HG03565 (cell line): ENCODE results near the gene MLLT1.

Source experiments
- ATAC-seq: cut with Tn5 transposase; IDR thresholded peaks from one replicate; pipeline ENCODE4 v1.9.1; 2021; ENCODE audit warnings: mild to moderate bottlenecking, moderate library complexity; ENCODE audit not compliant: unreplicated experiment

MLLT1 gene

DNA sequence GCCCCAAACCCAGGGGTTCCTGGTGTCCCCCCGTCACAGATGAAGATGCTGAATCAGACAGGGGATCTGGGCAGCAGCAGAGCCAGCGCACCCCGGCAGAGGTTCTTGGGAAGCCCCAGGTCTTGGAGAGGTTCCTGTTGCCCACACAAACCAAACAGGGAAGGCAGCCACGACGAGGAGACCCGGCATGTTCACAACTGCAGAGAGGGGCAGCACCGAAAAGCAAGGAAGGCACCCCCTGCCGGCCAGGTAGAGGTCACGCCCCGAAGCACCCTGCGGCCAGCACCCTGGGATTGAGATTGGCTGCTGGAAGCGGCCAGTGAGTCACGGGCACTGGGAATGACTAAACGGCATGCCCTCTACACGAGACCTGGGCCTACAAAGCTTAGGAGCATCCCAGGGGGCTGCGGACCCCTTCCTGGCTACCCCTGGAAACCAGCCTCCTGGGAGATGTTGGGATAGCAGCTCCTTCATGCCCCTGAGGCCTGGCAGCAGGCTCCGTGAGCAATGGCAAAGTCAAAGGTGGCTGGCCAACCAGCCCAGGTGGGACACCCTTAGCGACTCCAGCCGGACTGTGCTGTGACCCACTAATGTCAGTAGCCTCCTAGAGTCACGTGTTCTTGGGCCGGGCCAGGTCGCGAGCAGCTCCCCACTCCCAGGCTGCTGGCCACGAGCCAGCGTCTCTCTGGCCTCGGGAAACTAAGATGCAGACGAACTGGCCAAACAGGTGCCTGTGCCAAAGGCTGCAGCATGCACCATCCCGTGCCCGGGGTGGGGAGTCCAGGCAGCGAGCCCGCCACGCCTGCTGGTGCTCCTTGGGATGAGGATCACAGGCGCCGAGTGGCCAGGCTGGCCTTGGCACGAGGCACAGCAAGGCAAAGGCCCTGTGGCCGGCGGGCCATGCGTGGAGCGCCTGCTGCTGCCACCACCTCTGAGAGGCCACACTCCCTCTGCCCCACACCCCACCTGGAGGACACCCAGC is 43.2 kb downstream of the MLLT1 start:
- no peak for ATAC-seq

DNA sequence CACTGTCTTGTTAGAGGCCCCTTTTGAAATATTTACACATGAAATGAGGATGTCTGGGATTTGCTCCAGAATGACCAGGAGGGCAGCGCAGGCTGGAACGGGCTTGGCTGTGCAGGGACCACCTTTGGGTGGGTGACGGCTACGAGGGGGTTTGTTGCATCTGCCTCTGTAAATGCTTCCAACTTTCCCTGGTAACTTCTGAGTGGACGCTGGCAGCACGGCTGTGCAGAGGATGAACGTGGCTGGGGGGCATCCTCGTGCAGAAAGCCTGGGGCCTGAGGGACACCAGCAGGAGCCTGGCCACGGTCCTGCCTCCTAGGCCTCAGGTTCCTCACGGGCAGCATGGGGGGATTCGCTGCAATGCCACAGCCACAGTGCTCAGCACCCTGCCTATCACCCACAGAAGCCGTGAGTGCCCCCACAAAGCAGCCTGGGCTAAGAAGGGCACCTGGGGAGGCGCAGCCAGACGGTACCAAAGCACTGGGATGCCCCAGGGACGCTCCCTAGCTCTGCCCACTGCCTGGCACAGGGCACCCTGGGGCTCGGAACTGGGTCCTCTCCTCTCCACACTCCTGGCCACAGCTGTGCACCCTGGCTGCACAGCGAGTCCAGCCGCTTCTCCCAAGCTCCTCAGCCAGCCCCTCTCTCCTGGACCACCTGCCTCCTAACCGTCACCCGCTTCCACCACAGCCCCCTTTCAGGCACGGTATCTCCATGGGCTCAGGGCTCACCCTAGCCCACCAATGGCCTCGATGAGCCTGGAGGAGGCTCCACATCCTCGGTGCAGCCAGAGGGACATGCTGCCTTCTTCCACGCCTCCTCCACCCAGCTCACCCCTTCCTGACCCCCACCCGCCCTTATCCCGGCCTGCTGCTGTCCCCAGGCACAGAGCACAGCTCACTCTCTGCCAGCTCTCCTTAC is 44.5 kb downstream of the MLLT1 start:
- no peak for ATAC-seq

DNA sequence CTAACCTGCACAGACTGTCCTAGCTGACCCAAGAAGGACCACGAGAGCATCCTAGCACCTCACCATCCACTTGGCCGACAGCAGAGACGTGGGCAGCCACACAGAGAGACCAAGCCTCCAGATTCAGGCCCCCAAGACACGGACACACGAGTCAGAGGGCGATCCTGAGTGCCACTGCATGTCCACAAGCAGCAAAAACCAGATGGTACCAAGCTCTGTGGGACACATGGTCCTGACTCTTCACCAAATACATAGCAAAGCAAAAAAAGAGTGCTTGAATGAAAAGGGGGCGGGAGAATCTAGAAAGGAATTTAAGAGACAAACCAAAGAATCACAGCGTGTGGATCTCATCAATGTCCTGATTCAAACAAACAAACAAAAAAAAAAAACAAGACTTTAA is 45.2 kb downstream of the MLLT1 start:
- no peak for ATAC-seq

DNA sequence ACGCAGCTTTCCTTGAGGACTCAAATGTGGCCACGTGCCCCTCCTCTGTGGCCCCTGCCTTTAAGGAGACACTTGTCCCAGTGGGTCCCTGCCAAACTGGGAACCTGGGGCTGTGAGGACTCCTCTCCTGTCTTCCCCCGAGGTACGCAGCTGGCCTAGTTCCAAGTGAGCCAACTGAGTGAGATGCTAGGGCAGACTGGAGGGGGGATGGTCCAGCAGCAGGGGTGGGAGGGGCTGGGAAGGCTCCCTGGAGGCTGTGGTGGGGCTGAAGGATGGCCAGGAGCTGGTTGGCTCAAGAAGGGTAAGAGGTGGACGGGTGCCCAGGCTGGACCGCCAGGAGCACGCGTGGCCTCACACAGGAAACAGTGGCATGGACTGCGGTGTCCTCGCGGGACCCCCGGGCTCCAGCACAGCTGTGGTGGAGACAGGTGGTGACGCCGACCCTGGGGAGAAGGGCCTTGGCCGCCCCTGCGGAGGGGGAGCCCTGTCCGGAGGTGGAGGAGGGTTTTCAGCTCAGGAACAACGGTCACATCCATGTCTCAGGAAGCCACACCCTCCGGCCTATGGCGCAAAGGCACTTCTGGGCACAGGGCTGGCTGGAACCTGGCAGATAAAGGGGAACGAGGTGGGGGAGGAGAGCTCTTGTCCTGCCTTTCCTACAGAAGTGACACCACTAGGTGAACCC is 45.8 kb downstream of the MLLT1 start:
- no peak for ATAC-seq

DNA sequence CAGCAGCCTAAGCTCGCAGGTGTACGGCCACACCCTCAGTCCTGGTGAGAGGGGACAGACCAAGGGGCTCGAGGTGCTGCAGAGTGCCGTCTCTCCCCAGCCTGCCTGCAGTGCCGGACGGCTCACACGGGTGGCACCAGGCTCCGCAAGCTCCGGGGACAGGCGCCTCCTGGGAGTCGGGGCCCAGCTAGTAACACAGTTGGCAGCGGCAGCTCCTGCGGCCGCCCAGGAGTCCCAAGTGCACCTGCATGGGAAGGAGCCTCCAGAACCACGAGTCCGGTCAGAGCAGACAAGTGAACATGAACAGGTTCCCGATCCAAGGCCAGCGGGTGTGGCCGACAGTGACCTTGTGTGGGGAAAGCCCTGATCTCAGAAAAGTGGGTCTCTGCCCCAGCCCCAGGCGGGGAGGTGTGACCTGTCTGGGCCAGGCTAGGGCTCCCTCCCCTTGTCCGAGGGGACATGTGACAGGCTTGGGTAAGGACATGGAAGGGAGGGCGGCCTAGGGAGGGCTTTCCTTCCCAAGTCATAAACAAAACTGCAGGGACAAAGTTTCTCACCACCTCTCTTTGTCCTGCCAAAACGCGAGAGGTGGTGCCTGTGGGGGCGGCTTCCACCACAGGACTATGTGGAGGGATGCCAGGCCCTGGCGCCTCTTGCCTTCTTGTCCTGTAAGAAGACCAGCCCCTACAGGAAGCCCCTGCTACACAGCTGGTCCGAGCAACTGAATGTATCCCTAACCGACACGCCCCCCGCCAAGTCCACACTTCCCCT is 46.5 kb downstream of the MLLT1 start:
- ATAC-seq = no peak

DNA sequence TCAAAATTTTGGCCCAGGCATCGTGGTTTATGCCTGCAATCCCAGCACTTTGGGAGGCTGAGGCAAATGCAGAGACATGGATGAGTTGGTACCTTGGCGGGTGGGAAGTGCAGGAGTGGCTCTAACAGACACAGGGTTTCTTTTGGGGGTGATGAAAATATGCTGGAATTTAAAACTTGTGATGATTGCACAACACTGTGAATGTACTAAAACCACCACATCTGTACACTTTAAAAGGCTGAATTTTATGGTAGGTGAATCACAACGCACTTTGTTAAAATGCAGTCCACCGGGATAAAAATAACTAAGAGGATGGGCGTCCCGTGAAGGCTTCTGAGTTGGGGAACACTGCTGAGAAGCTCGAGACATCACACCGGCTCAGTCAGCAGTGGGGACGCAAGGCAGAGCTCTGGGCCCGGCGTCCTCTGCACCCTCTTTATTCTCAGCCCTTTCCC is 47.1 kb downstream of the MLLT1 start:
- ATAC-seq = no peak

DNA sequence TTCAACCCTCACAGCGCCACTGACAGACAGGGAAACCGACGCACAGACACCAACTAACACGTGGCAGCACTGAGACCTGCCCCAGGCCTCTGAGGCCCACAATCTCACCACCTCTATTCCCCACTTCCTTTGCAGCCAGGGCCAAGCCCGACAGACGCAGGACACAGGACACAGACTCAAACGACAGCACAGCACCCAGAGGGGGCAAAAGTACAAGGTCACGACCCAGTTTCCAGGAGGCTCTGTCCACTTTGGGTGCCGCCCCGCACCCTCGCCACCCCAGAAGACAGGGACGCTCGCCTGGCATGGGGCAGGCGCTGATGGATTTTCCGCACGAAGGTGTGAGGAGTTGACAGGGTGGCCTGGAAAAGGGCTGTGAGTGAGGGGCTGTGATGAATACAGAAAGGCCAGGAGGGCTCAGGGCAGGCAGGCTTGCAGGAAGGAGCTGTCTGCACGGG is 48.8 kb downstream of the MLLT1 start:
- no peak for ATAC-seq

DNA sequence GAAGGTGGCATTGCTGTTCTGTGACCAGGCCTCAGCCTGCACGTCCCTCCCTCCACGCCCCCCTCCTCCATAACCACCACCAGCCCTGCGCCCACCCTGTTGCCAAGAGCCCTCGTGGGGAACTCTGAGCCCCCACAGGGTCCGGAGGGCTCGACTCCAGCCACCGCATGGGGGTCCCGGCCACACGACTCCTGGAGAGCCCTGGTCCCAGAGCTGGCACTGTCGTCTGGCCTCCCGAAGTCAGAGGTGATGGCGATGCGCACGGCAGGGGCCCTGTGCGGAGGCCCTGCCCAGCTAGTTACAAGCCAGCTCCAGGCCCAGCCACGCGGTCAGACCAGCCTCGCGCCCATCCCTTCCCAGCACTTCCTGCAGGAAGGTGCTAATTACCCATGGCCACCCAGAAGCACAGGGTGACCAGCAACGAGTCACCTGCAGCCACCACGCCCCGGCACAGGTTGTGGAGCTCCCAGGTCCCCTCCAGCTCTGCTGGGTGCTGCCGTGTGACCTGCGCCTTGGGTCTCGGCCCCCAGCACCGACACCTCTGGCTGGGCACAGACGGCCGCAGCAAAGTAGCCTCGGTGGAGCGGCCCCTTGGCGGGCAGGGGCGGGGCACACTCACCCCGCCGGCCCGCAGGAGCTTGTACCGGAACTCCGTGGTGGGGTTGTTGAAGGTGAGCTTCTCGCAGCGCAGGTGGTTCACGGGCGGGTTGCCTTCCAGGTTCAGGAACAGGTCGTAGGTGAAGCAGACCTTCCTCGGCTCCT is 49.6 kb downstream of the MLLT1 start:
- no peak for ATAC-seq

DNA sequence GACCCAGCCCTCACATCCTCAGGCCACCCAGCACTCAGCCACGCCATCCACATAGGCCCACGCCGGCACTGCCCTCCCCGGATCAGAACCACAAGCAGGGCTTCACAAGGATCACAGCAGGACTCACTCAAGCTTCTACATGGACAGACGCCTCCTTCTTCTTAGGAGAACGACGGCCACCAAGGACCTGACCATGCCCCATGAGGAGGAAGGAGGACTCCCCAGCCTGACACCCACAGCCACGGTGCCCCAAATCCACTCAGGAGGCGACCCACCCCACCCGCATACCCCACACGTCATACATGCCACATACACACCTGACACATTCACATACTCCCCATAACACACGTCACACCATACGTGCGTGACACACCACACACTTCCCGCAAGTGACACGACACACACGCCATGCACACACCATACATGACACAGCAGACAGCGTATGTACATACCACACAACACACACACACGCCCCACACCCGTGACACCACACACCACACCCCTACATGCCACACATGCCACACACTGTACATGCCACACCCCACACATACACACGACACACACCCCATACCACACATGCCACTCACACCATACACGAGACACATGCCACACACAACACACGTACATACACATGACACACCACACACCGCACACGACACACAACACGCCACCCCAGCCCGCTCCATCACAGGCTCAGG is 50.4 kb downstream of the MLLT1 start:
- no peak for ATAC-seq

DNA sequence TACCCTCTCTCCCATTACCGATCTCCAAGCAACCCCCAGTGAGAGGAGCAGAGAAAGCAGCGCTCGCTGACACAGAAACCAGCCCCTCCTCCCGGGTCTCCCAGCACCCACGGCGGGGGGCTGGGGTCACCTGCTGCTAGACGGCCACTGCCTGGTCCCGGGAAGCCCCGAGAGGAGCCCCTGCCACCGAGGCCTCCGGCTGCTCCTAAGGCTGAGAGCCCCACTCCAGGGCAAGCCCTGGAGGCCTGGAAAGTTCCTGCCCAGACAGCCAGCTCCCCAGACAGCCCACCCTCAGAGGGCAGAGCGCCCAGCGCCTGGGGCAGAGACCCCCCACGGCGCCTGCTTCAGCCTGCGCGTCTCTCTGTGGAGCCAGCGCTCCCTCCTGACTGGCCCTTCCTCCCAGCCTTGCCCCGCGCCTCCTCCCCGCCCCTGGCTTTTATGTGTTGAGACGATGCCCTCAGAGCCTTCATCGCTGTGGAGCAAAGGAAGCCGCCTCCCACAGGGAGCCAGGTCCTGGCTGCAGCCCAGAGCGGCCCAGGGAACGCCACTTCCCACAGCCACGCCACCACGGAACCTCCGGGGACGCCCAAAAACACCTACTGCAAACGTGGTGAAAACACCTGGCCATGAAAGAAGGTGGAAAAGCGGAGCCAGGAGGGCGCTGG is 51.1 kb downstream of the MLLT1 start:
- no peak for ATAC-seq

DNA sequence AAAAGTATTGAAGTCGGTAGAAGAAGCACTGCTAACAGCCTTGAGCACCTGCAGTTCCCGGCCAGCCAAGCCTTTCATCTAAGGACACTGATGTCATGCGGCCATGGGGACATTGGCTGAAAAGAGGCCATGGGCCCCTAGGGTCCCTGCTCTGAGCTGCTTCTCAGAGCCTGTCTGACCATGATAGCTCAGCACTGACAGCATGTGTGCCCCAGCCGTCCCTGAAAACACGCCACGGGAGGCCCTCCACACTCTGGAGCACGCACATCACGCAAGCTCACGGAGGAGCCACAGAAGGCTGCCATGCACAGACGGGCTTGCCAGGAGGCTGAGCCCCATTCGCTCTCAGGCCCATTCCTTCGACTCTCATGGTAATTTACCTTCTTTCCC is 51.8 kb downstream of the MLLT1 start:
- ATAC-seq = no peak

DNA sequence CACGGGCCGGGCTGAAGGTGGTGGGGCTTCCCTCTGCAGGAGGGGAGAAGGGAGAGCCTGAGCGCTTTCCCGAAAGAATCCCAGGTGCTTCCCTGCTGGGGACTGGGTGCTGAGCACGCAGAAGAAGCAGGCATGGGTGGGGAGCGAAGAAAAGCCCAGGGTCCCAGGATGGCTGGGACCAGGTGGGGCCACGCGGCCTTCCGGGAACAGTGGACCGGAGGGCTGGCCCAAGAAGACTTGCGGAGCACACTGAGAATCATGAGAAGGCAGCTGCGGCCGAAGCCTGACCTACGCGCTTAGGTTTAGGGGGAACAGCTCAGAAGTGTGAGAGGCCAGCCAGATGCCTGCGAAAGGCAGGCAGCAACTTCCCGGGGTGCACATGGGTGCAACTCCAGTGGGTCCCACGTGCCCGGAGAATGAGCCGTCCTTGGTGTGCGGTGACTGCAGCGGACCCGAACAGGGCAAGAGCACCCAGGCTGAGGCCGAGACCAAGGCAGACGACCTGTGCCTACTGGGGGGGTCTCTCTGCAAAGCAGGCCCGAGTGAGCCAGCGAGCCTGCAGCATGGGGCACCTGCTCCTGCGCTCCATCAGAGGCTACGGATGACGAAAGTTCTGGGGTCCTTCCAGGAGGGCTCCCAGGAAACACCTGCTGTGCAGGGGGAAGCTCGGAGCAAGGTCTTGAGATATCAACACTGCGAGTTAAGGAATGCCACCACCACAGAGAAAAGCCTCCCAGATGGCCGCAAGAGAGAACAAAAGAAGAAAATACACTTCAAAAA is 52.4 kb downstream of the MLLT1 start:
- ATAC-seq = no peak

DNA sequence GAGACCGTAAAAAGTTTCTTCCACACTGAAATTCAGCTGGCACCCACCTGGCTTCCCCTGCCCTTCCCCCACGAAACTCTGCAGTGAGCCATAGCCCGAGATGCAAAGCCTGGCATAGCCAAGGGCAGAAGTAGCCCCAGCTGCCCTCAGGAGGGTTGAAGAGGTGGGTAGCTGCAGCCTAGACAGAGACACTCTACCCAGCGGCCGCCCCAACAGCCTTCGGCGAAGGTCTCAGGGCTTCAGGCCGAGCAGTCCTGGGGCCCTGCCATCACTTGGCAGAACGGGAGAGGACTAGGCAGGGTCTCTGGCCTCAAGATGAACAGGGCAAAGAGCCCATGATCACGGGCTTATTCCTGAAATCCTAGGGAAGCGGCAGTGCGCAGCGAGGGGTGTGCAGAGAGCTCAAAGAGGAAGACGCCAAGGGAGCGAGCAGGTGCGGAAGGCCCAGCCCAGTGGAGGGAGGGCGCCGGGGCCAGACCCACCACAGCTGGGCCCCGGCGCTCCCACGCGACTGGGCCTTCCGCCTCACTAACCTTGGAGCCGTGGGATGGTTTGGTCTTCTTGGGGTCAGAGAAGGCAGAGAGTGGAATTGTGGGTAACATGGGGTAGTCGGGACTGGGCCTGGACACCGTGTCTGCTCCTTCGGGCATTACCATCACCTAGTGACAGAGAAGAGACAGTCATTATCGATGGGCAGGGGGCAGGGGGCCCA is 53.2 kb downstream of the MLLT1 start:
- ATAC-seq = no peak

DNA sequence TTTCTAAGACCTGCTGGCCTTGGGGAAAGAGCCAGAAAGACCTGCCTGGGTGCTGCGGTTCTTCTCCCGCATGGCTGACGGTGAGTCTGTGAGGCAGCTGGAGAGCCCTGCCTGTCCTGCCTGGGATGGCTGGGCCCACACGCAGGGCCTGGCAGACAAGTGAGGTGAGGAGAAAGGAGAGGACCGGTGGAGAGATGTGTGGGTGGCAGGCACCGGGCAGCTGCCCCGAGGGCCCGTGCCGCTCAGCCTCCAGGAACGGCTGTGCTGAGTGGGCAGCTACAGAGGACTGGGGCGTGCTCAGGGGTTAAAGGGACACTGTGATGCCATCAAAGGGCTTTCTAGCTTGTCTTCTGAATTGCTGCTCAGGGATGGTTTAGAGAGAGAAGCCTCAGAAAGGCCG is 53.8 kb downstream of the MLLT1 start:
- ATAC-seq = no peak

DNA sequence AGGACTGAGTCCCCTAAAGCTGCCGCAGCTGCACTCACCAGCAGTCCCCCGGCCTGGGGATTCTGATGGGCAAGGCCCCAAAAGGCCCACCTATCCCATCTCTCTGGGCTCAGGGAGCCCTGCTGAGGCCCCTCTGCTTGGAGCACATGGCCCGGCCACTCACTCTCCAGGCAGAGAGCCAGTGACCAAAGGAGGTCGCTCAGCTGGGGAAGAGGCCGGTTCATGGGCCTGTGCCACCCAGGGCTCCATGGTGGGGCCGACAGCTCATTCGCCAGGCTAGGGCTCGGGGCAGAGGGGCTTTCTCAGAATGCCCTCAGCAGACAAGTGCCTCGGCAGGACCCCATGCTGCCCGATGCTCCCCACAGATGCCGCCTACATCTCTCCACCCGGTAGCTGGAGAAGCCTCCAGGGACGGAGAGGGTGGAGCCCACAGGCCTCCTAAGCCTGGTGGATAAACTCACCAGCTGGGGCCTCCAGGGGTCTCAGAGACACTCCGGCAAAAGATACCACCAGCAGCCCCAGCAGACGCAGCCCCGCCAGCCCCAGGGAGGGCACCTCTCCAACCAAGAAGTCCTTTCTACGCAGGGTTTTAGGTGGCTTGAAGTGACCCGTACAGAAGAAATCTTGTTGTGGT is 54.4 kb downstream of the MLLT1 start:
- ATAC-seq = no peak

DNA sequence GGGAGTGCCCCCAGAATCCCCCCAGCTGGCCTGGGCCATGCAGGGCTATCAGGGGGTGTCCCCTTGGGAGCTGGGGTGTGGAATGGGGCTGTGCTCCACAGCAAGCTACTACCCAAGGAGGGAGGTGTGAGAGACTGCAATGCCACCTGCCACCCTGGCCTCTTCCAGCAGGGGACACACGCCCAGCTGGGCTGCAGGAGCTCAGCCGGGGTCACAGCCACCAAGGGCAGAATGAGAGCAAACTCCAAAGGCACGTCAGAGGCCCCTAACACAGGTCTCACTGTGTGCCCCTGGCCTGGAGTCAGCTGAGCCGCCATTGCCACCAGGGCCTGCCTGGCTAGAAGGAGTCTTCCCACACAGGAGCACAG is 55.5 kb downstream of the MLLT1 start:
- ATAC-seq = no peak
